ENCODE results near the gene LCN15.

DNA sequence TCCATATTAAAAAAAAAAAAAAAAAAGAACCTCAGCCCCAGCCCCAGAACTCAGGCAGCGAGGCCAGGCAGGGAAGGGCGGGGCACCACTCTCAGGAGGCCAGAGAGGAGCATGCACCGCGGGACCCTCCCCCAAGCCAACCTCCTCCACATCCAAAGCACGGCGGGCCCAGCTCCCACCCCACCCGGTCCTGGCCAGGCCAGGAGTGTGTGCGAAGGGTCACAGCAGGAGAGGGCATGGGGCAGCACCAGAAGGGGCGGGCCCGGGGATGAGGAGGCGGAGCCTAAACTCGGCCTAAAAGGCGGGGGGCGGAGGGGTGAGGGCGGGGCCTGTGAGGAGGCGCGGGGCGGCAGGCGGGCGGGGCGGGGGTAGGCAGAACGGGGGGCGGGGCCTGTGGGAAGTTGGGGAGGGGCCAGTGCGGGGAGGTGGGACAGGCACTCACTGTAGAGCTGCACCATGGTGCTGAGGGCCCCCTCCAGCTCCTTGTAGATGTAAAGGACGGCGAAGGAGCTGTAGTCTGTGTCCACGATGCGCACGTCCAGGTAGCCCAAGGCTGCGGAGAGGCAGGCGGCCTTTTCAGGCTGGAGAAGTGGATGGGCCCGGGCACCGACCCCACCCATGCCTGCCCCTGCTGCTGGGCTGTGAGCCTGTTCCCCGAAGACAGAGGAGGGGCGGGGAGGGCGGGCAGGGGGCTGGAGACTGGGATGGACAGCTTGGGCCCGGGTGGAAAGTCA, 1.2 kb downstream of the LCN15 start:
- no peak for TF ChIP-seq CTCF (conservative IDR thresholded peaks at IDR 0.05; ENCODE audit: low read depth, low read length)
- TF ChIP-seq SMC3 (IDR thresholded peaks at IDR 0.05; ENCODE audit: low read depth, low read length): no peak
- TF ChIP-seq MAZ (IDR thresholded peaks at IDR 0.05; ENCODE audit: borderline replicate concordance, low read depth, low read length): no peak
- no peak for TF ChIP-seq POLR2A (IDR thresholded peaks at IDR 0.05; ENCODE audit: low read depth, low read length)
- TF ChIP-seq RFX5 (IDR thresholded peaks at IDR 0.05; ENCODE audit: low read depth, low read length): no peak

Data from IMR-90 (cell line).